Aorta (tissue), 5 donors: ENCODE data around the gene RPL34. TPM values are rescaled to one million over a fixed set of nuclear protein-coding genes. Genes with fewer than 3 reads are reported as not detected.

ENCODE experiments used
- ATAC-seq: fragments of 200-7000 bp; cut with Tn5 transposase; one replicate; pipeline ENCODE4 v1.9.1; 2022; ENCODE audit warnings: moderate library complexity; ENCODE audit not compliant: low FRiP score
- DNase-seq, 2 donors: peaks; one replicate each; pipeline ENCODE4 v3.0.0-alpha.2; 2020
- H3K27ac ChIP-seq, 2 donors: one replicate each; pipeline ENCODE4 v1.5.1; 2013; ENCODE audit warnings: low read length in 2 of 2, mild to moderate bottlenecking in 2 of 2, moderate library complexity in 2 of 2, control low read depth in 1 of 2, inconsistent platforms in 1 of 2, low read depth in 1 of 2
- H3K27me3 ChIP-seq, 2 donors: one replicate each; pipeline ENCODE4 v1.6.1; 2013; ENCODE audit warnings: control low read depth in 1 of 2, low read length in 1 of 2, mild to moderate bottlenecking in 1 of 2, moderate library complexity in 1 of 2; ENCODE audit not compliant: insufficient read depth in 2 of 2, control insufficient read depth in 1 of 2
- H3K36me3 ChIP-seq, 2 donors: one replicate each; pipeline ENCODE4 v1.6.1; 2013; ENCODE audit warnings: control low read depth in 1 of 2, low read length in 1 of 2, mild to moderate bottlenecking in 1 of 2; ENCODE audit not compliant: insufficient read depth in 2 of 2, control insufficient read depth in 1 of 2
- H3K4me1 ChIP-seq, 2 donors: one replicate each; pipeline ENCODE4 v1.6.1; 2013; ENCODE audit warnings: low read length in 2 of 2, control low read depth in 1 of 2, mild to moderate bottlenecking in 1 of 2, moderate library complexity in 1 of 2; ENCODE audit not compliant: insufficient read depth in 2 of 2, control insufficient read depth in 1 of 2
- H3K4me3 ChIP-seq, 2 donors: one replicate each; pipeline ENCODE4 v1.5.1; 2013; ENCODE audit warnings: low read length in 2 of 2, control low read depth in 1 of 2, mild to moderate bottlenecking in 1 of 2
- H3K9me3 ChIP-seq: one replicate; pipeline ENCODE4 v1.6.1; 2013; ENCODE audit warnings: mild to moderate bottlenecking, low read length; ENCODE audit not compliant: control insufficient read depth
- WGBS, 2 donors: extraction: QIAGEN DNeasy Blood & Tissue Kit; methylation state at CpG; one replicate each; pipeline ENCODE4 v1.1.7; 2013; 5-methylcytosine and 5-hydroxymethylcytosine counted together
- intact Hi-C, 2 donors: fragments of 100-400 bp; cut with DNase I; formaldehyde crosslinking; loops; one replicate each; pipeline versions ENCODE4 v1.14.2 to v1.15.0; 2022
- polyA plus RNA-seq, 2 donors: library from polyadenylated mRNA; stranded (reverse); fragments of 200-250 nt; gene quantifications; one replicate each; pipeline ENCODE4 v1.2.3, GENCODE V29; 2013
- total RNA-seq, 2 donors: library from RNA; stranded (reverse); fragmentation: NEBNext Ultra II Directional; extraction: Animal tissue kit (Norgen Biotek cat#: 25700); gene quantifications; one replicate each; pipeline ENCODE4 v1.2.1, GENCODE V29; 2021
- donor health status: healthy with polysubstance abuse.
- donor health status: Bipolar disorder and iron deficiency.
- donor health status: DM: no; HTN: no; CAD: no.
- donor health status: DM: no; HTN: no; CAD: no.
- donor health status: DM: yes; HTN: yes; CAD: no.

RPL34 gene
- total and polyA plus RNA-seq, 4 donors: 967 to 10,627 (median 2,858) TPM

- Histone ChIP-seq H3K27ac (no peak overlapping the region), H3K36me3 (no peaks in the 10 kb centered on the region), H3K4me1 (no peaks in the 10 kb centered on the region), H3K9me3 (no peaks in the 10 kb centered on the region), H3K27me3 (no peaks in the 10 kb centered on the region), H3K4me3 (no peak overlapping the region)
- intact Hi-C loops: no loop called here
- 18 to 30% methylated on average over 3 of the region's 3 CpGs for WGBS, 2 donors
- DNase-seq (no peak), ATAC-seq (no peak)
These were observed 42.3 kb downstream of the RPL34 start for GRCh38 chr4:108662629-108663028.

- no peak overlapping the region for H3K27ac ChIP-seq
- peaks cover 2 to 5% of the 10 kb centered on the region in 2 donors for H3K36me3 ChIP-seq
- ATAC-seq (no peak), DNase-seq (no peak)
- no peaks in the 10 kb centered on the region for H3K27me3 ChIP-seq
- H3K4me3 ChIP-seq: no peak overlapping the region
- H3K9me3 ChIP-seq: no peaks in the 10 kb centered on the region
- no peaks in the 10 kb centered on the region for H3K4me1 ChIP-seq
- 71 to 85% methylated on average over 4 of the region's 4 CpGs for whole genome bisulfite sequencing, 2 donors
- intact Hi-C loops: no loop called here
These were observed 54.1 kb downstream of the RPL34 start for GRCh38 chr4:108674356-108674977.

Other genes starting within 250 kb of the RPL34 start
- gene OSTC, start 30.0 kb downstream of the RPL34 start, total RNA-seq: 10 to 100 TPM; 63.5 to 67.2 TPM
- 100 to 1,000 TPM in 1 of 2 donors, 10 to 100 TPM in 1; 96.8 to 110 TPM for gene OSTC, start 30.0 kb downstream of the RPL34 start, polyA plus RNA-seq
- gene ETNPPL, start 142.5 kb downstream of the RPL34 start, total RNA-seq: not detected
- gene ETNPPL, start 142.5 kb downstream of the RPL34 start, polyA plus RNA-seq: not detected